ENCODE data around the gene B4GALT4. TPM values are rescaled to one million over a fixed set of nuclear protein-coding genes. Genes with fewer than 3 reads are reported as not detected.

The B4GALT4 gene
- total RNA-seq = 21.7 and 21.8 TPM in 2 replicates
- long read RNA-seq, full-length matches to known transcripts = 187 of 270 reads
- long read RNA-seq, partial matches to known transcripts = 17 of 270 reads
- long read RNA-seq, other reads (novel, unspliced or antisense) = 66 of 270 reads

GRCh38 chr3:119240591-119241434 is at the start of gene B4GALT4:
Gene B4GALT4, minus strand, starts transcription at chr3:119240878. Its CDS starts 10,779 bp downstream, at chr3:119230099.
- H3K4me1 Mint-ChIP-seq (ENCODE audit: unreplicated experiment) = peaks cover 26% of the 10 kb centered on the region
- DNase-seq (ENCODE audit: extremely low spot score, unreplicated experiment) = peak; percentile 95
- TF ChIP-seq CTCF (IDR thresholded peaks at IDR 0.05) = no peak
- H3K27ac Mint-ChIP-seq (ENCODE audit: unreplicated experiment) = peak within 1 kb of the TSS; percentile 91
- no peaks in the 10 kb centered on the region for H3K27me3 Mint-ChIP-seq (ENCODE audit: unreplicated experiment)
- no peaks in the 10 kb centered on the region for H3K9me3 Mint-ChIP-seq (ENCODE audit: unreplicated experiment)
- H3K4me3 Mint-ChIP-seq (ENCODE audit: unreplicated experiment) = peak within 1 kb of the TSS; percentile 85
- peaks cover 11% of the 10 kb centered on the region for H3K36me3 Mint-ChIP-seq (ENCODE audit: unreplicated experiment)

- peaks cover 13% of the 10 kb centered on the region for H3K36me3 Mint-ChIP-seq (ENCODE audit: unreplicated experiment)
- peaks cover 26% of the 10 kb centered on the region for H3K9me3 Mint-ChIP-seq (ENCODE audit: unreplicated experiment)
- peaks cover 12% of the 10 kb centered on the region for H3K4me1 Mint-ChIP-seq (ENCODE audit: unreplicated experiment)
- no peak overlapping the region for H3K4me3 Mint-ChIP-seq (ENCODE audit: unreplicated experiment)
- H3K27ac Mint-ChIP-seq (ENCODE audit: unreplicated experiment) = no peak overlapping the region
- DNase-seq (ENCODE audit: extremely low spot score, unreplicated experiment) = no peak
- H3K27me3 Mint-ChIP-seq (ENCODE audit: unreplicated experiment) = peaks cover 14% of the 10 kb centered on the region
- no peak for TF ChIP-seq CTCF (IDR thresholded peaks at IDR 0.05)
Observed at GRCh38 chr3:119289404-119289770, 48.7 kb upstream of the B4GALT4 start.

GRCh38 chr3:119288669-119289403 is 48.2 kb upstream of the B4GALT4 start:
- TF ChIP-seq CTCF (IDR thresholded peaks at IDR 0.05) = no peak
- Mint-ChIP-seq H3K4me3 (ENCODE audit: unreplicated experiment) (no peak overlapping the region), H3K27me3 (ENCODE audit: unreplicated experiment) (peaks cover 14% of the 10 kb centered on the region), H3K9me3 (ENCODE audit: unreplicated experiment) (peaks cover 29% of the 10 kb centered on the region), H3K4me1 (ENCODE audit: unreplicated experiment) (peaks cover 12% of the 10 kb centered on the region), H3K36me3 (ENCODE audit: unreplicated experiment) (peaks cover 14% of the 10 kb centered on the region), H3K27ac (ENCODE audit: unreplicated experiment) (no peak overlapping the region)
- no peak for DNase-seq (ENCODE audit: extremely low spot score, unreplicated experiment)

GRCh38 chr3:119279584-119280243 is 39.0 kb upstream of the B4GALT4 start:
- no peak for TF ChIP-seq CTCF (IDR thresholded peaks at IDR 0.05)
- H3K27me3 Mint-ChIP-seq (ENCODE audit: unreplicated experiment) = peaks cover 4% of the 10 kb centered on the region
- no peak overlapping the region for H3K27ac Mint-ChIP-seq (ENCODE audit: unreplicated experiment)
- no peak for DNase-seq (ENCODE audit: extremely low spot score, unreplicated experiment)
- peaks cover 19% of the 10 kb centered on the region for H3K9me3 Mint-ChIP-seq (ENCODE audit: unreplicated experiment)
- no peak overlapping the region for H3K4me3 Mint-ChIP-seq (ENCODE audit: unreplicated experiment)
- H3K4me1 Mint-ChIP-seq (ENCODE audit: unreplicated experiment) = peaks cover 8% of the 10 kb centered on the region
- peaks cover 4% of the 10 kb centered on the region for H3K36me3 Mint-ChIP-seq (ENCODE audit: unreplicated experiment)
